Progenitor cell of endocrine pancreas (in vitro differentiated cells): ENCODE measurements around the gene RPS25. TPM values are rescaled to one million over a fixed set of nuclear protein-coding genes. Genes with fewer than 3 reads are reported as not detected.

Source experiments
- DNase-seq: peaks from one replicate; pipeline ENCODE4 v3.0.0; 2021; ENCODE audit warnings: low spot score; ENCODE audit not compliant: unreplicated experiment
- H3K27ac Mint-ChIP-seq: 2 replicates; pipeline ENCODE4 v1.8.0; 2021; ENCODE audit warnings: mild to moderate bottlenecking, moderate library complexity, mixed read lengths
- H3K27me3 Mint-ChIP-seq: 2 replicates; pipeline ENCODE4 v1.8.0; 2021; ENCODE audit warnings: mixed read lengths
- H3K36me3 Mint-ChIP-seq: 2 replicates; pipeline ENCODE4 v1.8.0; 2022; ENCODE audit warnings: mixed read lengths; ENCODE audit not compliant: insufficient read depth
- H3K4me1 Mint-ChIP-seq: 2 replicates; pipeline ENCODE4 v1.8.0; 2021; ENCODE audit warnings: low read depth, mixed read lengths
- H3K4me3 Mint-ChIP-seq: 2 replicates; pipeline ENCODE4 v1.8.0; 2021; ENCODE audit warnings: low read depth, mild to moderate bottlenecking, moderate library complexity, mixed read lengths
- H3K9me3 Mint-ChIP-seq: 2 replicates; pipeline ENCODE4 v1.8.0; 2021; ENCODE audit warnings: low read depth, mixed read lengths
- total RNA-seq: library from RNA; stranded (reverse); gene quantifications from 2 replicates; pipeline ENCODE4 v1.2.1, GENCODE V29; 2021
- TF ChIP-seq, protein P1 (sequence below): fragments of 200-600 bp; sonication (generic); IDR thresholded peaks from one replicate; pipeline ENCODE4 v1.5.0; 2021; ENCODE audit warnings: antibody characterized with exemption, mild to moderate bottlenecking; ENCODE audit not compliant: unreplicated experiment

The RPS25 gene
- total RNA-seq, 1 donor from 2014 or later = 1,112 TPM

- no peaks in the 10 kb centered on the region for H3K27me3 Mint-ChIP-seq
- DNase-seq = no peak
- TF ChIP-seq, protein P1, sequence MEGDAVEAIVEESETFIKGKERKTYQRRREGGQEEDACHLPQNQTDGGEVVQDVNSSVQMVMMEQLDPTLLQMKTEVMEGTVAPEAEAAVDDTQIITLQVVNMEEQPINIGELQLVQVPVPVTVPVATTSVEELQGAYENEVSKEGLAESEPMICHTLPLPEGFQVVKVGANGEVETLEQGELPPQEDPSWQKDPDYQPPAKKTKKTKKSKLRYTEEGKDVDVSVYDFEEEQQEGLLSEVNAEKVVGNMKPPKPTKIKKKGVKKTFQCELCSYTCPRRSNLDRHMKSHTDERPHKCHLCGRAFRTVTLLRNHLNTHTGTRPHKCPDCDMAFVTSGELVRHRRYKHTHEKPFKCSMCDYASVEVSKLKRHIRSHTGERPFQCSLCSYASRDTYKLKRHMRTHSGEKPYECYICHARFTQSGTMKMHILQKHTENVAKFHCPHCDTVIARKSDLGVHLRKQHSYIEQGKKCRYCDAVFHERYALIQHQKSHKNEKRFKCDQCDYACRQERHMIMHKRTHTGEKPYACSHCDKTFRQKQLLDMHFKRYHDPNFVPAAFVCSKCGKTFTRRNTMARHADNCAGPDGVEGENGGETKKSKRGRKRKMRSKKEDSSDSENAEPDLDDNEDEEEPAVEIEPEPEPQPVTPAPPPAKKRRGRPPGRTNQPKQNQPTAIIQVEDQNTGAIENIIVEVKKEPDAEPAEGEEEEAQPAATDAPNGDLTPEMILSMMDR = no peak
- peaks cover 14% of the 10 kb centered on the region for H3K36me3 Mint-ChIP-seq
- no peaks in the 10 kb centered on the region for H3K4me1 Mint-ChIP-seq
- H3K4me3 Mint-ChIP-seq = no peak overlapping the region
- H3K27ac Mint-ChIP-seq = no peak overlapping the region
- no peaks in the 10 kb centered on the region for H3K9me3 Mint-ChIP-seq
Observed at GRCh38 chr11:119006656-119007055, 11.5 kb downstream of the RPS25 start.

GRCh38 chr11:119000906-119001305 is 17.2 kb downstream of the RPS25 start:
- no peak for DNase-seq
- no peaks in the 10 kb centered on the region for H3K9me3 Mint-ChIP-seq
- no peaks in the 10 kb centered on the region for H3K27me3 Mint-ChIP-seq
- no peak overlapping the region for H3K27ac Mint-ChIP-seq
- peaks cover 10% of the 10 kb centered on the region for H3K36me3 Mint-ChIP-seq
- TF ChIP-seq, protein P1 = no peak
- H3K4me3 Mint-ChIP-seq = no peak overlapping the region
- H3K4me1 Mint-ChIP-seq = peaks cover 19% of the 10 kb centered on the region

DNA sequence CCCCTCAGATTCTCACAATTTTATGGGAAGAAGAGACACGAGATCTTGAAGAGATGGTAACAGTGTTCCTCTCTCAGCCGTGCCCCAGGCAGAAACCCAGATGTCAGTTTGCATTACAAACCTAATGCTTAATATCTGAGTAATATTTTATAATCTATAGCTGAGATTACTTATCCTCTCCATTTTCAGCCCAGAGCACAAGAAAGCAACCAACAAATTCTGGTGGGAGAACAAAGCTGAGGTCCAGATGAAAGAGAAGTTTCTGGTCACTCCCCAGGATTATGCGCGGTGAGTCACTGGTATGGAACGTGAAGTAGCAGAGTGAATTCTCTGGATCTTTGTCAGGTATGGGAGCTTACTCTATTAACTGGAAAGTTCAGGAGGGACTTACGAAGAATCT is 19.3 kb downstream of the RPS25 start:
- Mint-ChIP-seq H3K36me3 (peaks cover 10% of the 10 kb centered on the region), H3K4me3 (peak overlapping the region; percentile 98), H3K27ac (peak overlapping the region; percentile 95), H3K9me3 (no peaks in the 10 kb centered on the region), H3K27me3 (no peaks in the 10 kb centered on the region), H3K4me1 (peaks cover 19% of the 10 kb centered on the region)
- TF ChIP-seq, protein P1 = no peak
- DNase-seq = no peak

DNA sequence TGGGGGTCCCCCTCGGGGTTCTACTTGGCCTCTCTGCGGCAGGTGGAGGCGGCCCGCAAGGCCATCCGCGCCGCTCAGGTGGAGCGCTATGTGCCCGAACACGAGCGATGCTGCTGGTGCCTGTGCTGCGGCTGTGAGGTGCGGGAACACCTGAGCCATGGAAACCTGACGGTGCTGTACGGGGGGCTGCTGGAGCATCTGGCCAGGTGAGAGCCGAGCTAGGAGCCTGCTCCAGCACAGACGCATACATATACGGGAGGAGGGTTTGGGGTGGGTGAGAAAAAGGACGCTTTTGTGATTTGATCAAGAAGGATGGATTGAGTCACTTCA is 19.8 kb downstream of the RPS25 start:
- TF ChIP-seq, protein P1 = no peak
- Mint-ChIP-seq H3K27me3 (no peaks in the 10 kb centered on the region), H3K4me3 (peak overlapping the region; percentile 98), H3K27ac (peak overlapping the region; percentile 95), H3K36me3 (peaks cover 11% of the 10 kb centered on the region), H3K9me3 (no peaks in the 10 kb centered on the region), H3K4me1 (peaks cover 19% of the 10 kb centered on the region)
- DNase-seq = no peak

DNA sequence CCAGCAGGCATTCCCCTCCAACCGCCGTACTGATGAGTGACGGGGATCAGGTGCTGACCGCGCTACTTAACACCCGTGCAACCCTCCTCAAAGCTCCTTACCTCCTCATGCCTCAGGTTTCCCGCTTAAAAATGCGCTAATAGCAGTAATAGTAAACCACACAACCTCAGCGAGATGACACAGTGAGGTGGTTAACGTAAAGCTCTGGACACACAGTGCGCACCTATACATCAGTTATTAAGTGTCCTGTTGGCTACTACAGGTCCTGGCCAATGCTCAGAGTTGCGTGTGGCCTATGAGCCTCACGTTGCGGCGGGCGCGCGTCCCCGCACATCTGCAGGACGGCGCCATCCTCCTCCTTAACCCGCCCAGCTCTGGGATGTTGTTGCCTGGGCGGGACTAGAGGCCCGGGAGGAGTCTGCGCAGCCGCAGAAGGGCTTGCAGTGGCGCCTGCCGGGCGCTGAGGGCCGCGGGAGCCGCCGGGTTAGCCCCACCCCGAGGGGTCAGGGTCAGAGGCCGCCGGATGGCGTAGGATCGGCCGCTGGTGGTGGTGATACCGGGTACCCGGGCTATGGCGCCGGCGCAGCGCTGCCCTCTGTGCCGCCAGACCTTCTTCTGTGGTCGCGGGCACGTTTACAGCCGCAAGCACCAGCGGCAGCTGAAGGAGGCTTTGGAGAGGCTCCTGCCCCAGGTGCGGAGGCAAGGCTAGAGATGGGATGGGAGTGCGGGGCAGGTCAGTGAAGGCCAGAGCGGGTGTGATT is 20.3 kb downstream of the RPS25 start, which contains the start of gene CENATAC:
TSS of gene CENATAC (plus strand) at position 512 of the 761 bp plus-strand sequence. CDS start at position 572, 60 bp downstream.
- peaks cover 8% of the 10 kb centered on the region for H3K36me3 Mint-ChIP-seq
- H3K4me3 Mint-ChIP-seq = peak within 1 kb of the TSS; percentile 98
- H3K27ac Mint-ChIP-seq = peak within 1 kb of the TSS; percentile 95
- peaks cover 19% of the 10 kb centered on the region for H3K4me1 Mint-ChIP-seq
- DNase-seq = peak; percentile 90
- TF ChIP-seq, protein P1 = no peak
- H3K9me3 Mint-ChIP-seq = no peaks in the 10 kb centered on the region
- H3K27me3 Mint-ChIP-seq = no peaks in the 10 kb centered on the region
